Panc1 (cell line): Measurements from ENCODE around the gene PLXND1. TPM values are rescaled to one million over a fixed set of nuclear protein-coding genes. Genes with fewer than 3 reads are reported as not detected.

Experiments
- ATAC-seq: fragments of 200-7000 bp; cut with Tn5 transposase; 2 replicates; pipeline ENCODE4 v1.9.1; 2020; ENCODE audit warnings: mild to moderate bottlenecking, moderate library complexity
- BruUV-seq: library from RNA; stranded (reverse); fragments of 400-500 nt; replicated peaks from 2 replicates; lab custom pipeline; 2021; lab: Mats Ljungman, UMichigan
- CTCF ChIA-PET: fragments of 300-600 bp; sonication (Branson Sonifier 250); formaldehyde crosslinking; loops from one replicate; lab custom pipeline; 2022; ENCODE audit warnings: antibody characterized with exemption; lab: Charles Lee
- POLR2A ChIA-PET: fragments of 300-600 bp; sonication (Branson Sonifier 250); formaldehyde crosslinking; loops from one replicate; lab custom pipeline; 2022; ENCODE audit warnings: antibody characterized with exemption; lab: Charles Lee
- DNase-seq: peaks from one replicate; pipeline ENCODE4 v3.0.0-alpha.2; 2010; ENCODE audit warnings: low read depth, low spot score
- H3K27ac ChIP-seq: 2 replicates; pipeline ENCODE4 v1.5.1; 2011; ENCODE audit warnings: mild to moderate bottlenecking, low read length, inconsistent platforms
- H3K27me3 ChIP-seq: fragments of 200-500 bp; sonication (Bioruptor generic); 2 replicates; pipeline ENCODE4 v1.6.0; 2014; ENCODE audit warnings: low read length, inconsistent platforms; ENCODE audit not compliant: control insufficient read depth, insufficient read depth
- H3K36me3 ChIP-seq: fragments of 200-500 bp; sonication (Bioruptor generic); 2 replicates; pipeline ENCODE4 v1.5.1; 2014; ENCODE audit warnings: inconsistent platforms, mild to moderate bottlenecking, low read length, moderate library complexity; ENCODE audit not compliant: control insufficient read depth, insufficient read depth
- H3K4me1 ChIP-seq: 2 replicates; pipeline ENCODE4 v1.5.1; 2011; ENCODE audit warnings: inconsistent platforms, mild to moderate bottlenecking, low read length, moderate library complexity; ENCODE audit not compliant: control insufficient read depth, insufficient read depth
- H3K4me3 ChIP-seq, 2 experiments: 2 replicates each; pipeline ENCODE4 v1.5.1; 2011 to 2012; ENCODE audit warnings: low read depth in 2 of 2, low read length in 2 of 2, mild to moderate bottlenecking in 2 of 2, inconsistent platforms in 1 of 2, moderate library complexity in 1 of 2
- H3K9me3 ChIP-seq: fragments of 200-500 bp; sonication (Bioruptor generic); 2 replicates; pipeline ENCODE4 v1.5.1; 2014; ENCODE audit warnings: low read depth, mild to moderate bottlenecking, inconsistent platforms, low read length, moderate library complexity; ENCODE audit not compliant: control insufficient read depth, insufficient read depth
- POLR2AphosphoS5 ChIP-seq: IDR thresholded peaks from 2 replicates; pipeline ENCODE4 v1.6.1; 2012; ENCODE audit warnings: mild to moderate bottlenecking, low read depth, low read length, moderate library complexity
- SIN3A ChIP-seq: IDR thresholded peaks from 2 replicates; pipeline ENCODE4 v1.6.1; 2012; ENCODE audit warnings: low read depth, mild to moderate bottlenecking, low read length, moderate library complexity, borderline replicate concordance; ENCODE audit not compliant: insufficient read depth
- TCF7L2 ChIP-seq: IDR thresholded peaks from 2 replicates; pipeline ENCODE4 v1.6.1; 2011; ENCODE audit warnings: mild to moderate bottlenecking, low read depth, low read length, inconsistent platforms
- in situ Hi-C: cut with HindIII; loops from 2 replicates; pipeline ENCODE4 v1.10.0; 2016; ENCODE audit warnings: low sequenced_read_pairs, low pct_unique_long_range_greater_than_20kb
- intact Hi-C: fragments of 100-400 bp; cut with micrococcal nuclease; formaldehyde crosslinking; loops from one replicate; pipeline ENCODE4 v1.10.0; 2022; ENCODE audit not compliant: unreplicated experiment
- total RNA-seq: library from RNA; stranded (reverse); gene quantifications from one replicate; pipeline ENCODE4 v1.2.1, GENCODE V29; 2021; ENCODE audit not compliant: unreplicated experiment
- TF ChIP-seq, protein P1 (sequence below): fragments of 450-650 bp; IDR thresholded peaks from 2 replicates; pipeline ENCODE4 v1.5.1; 2017; ENCODE audit warnings: mild to moderate bottlenecking
- TF ChIP-seq, protein P2 (sequence below), 2 experiments: IDR thresholded peaks; 2 replicates each; pipeline ENCODE4 v1.6.1; 2011 to 2012; ENCODE audit warnings: low read depth in 2 of 2, control low read depth in 1 of 2, low read length in 1 of 2, mild to moderate bottlenecking in 1 of 2, moderate library complexity in 1 of 2; ENCODE audit not compliant: insufficient read depth in 1 of 2

Gene PLXND1
- total RNA-seq, 1 experiment from 2014 or later: 248 TPM

- H3K27ac ChIP-seq: no peak overlapping the region
- H3K27me3 ChIP-seq: no peaks in the 10 kb centered on the region
- BruUV-seq: no TSS peak
- ATAC-seq (no peak), DNase-seq (no peak)
- ChIA-PET CTCF (interaction anchor here (0.7 kb wide), 2 partner anchors 21 to 82 kb away, joined by 3 to 4 read pairs; no protein-coding TSS in a partner anchor), POLR2A (no interaction called here)
- intact Hi-C loops (no loop called here), in situ Hi-C loops (no loop called here)
- no peaks in the 10 kb centered on the region for H3K36me3 ChIP-seq
- TF ChIP-seq POLR2AphosphoS5 (no peak), TCF7L2 (no peak), SIN3A (no peak)
- TF ChIP-seq, protein P1, sequence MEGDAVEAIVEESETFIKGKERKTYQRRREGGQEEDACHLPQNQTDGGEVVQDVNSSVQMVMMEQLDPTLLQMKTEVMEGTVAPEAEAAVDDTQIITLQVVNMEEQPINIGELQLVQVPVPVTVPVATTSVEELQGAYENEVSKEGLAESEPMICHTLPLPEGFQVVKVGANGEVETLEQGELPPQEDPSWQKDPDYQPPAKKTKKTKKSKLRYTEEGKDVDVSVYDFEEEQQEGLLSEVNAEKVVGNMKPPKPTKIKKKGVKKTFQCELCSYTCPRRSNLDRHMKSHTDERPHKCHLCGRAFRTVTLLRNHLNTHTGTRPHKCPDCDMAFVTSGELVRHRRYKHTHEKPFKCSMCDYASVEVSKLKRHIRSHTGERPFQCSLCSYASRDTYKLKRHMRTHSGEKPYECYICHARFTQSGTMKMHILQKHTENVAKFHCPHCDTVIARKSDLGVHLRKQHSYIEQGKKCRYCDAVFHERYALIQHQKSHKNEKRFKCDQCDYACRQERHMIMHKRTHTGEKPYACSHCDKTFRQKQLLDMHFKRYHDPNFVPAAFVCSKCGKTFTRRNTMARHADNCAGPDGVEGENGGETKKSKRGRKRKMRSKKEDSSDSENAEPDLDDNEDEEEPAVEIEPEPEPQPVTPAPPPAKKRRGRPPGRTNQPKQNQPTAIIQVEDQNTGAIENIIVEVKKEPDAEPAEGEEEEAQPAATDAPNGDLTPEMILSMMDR: no peak
- TF ChIP-seq, protein P2, sequence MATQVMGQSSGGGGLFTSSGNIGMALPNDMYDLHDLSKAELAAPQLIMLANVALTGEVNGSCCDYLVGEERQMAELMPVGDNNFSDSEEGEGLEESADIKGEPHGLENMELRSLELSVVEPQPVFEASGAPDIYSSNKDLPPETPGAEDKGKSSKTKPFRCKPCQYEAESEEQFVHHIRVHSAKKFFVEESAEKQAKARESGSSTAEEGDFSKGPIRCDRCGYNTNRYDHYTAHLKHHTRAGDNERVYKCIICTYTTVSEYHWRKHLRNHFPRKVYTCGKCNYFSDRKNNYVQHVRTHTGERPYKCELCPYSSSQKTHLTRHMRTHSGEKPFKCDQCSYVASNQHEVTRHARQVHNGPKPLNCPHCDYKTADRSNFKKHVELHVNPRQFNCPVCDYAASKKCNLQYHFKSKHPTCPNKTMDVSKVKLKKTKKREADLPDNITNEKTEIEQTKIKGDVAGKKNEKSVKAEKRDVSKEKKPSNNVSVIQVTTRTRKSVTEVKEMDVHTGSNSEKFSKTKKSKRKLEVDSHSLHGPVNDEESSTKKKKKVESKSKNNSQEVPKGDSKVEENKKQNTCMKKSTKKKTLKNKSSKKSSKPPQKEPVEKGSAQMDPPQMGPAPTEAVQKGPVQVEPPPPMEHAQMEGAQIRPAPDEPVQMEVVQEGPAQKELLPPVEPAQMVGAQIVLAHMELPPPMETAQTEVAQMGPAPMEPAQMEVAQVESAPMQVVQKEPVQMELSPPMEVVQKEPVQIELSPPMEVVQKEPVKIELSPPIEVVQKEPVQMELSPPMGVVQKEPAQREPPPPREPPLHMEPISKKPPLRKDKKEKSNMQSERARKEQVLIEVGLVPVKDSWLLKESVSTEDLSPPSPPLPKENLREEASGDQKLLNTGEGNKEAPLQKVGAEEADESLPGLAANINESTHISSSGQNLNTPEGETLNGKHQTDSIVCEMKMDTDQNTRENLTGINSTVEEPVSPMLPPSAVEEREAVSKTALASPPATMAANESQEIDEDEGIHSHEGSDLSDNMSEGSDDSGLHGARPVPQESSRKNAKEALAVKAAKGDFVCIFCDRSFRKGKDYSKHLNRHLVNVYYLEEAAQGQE (IDR thresholded peaks at IDR 0.05; ENCODE audit: insufficient read depth in 1 of 2, low read depth in 2 of 2, low read length in 1 of 2): no peak
- H3K9me3 ChIP-seq: no peaks in the 10 kb centered on the region
- no peak overlapping the region for H3K4me3 ChIP-seq
- peaks cover 20% of the 10 kb centered on the region for H3K4me1 ChIP-seq
Measured at GRCh38 chr3:129648391-129648790, 41.9 kb upstream of the PLXND1 start.

- H3K4me3 ChIP-seq: no peak overlapping the region
- in situ Hi-C loops (no loop called here), intact Hi-C loops (no loop called here)
- CTCF ChIA-PET: no interaction called here
- no peaks in the 10 kb centered on the region for H3K9me3 ChIP-seq
- no peak overlapping the region for H3K27ac ChIP-seq
- ATAC-seq (no peak), DNase-seq (no peak)
- no peaks in the 10 kb centered on the region for H3K36me3 ChIP-seq
- H3K4me1 ChIP-seq: 0 out of 2 replicates have a peak, but pooled peaks cover 3% of the 10 kb centered on the region
- TF ChIP-seq, protein P1: no peak
- no peak for TF ChIP-seq SIN3A
- TF ChIP-seq, protein P2 (IDR thresholded peaks at IDR 0.05; ENCODE audit: insufficient read depth in 1 of 2, low read depth in 2 of 2, low read length in 1 of 2): no peak
- TF ChIP-seq TCF7L2: no peak
- no peak for TF ChIP-seq POLR2AphosphoS5
- H3K27me3 ChIP-seq: no peaks in the 10 kb centered on the region
- POLR2A ChIA-PET: no interaction called here
- BruUV-seq: no TSS peak
Measured at GRCh38 chr3:129645286-129645685, 38.8 kb upstream of the PLXND1 start.
